ENCODE measurements around the gene HILPDA. TPM values are rescaled to one million over a fixed set of nuclear protein-coding genes. Genes with fewer than 3 reads are reported as not detected.

Gene HILPDA
- total and polyA plus RNA-seq, 10 of the 15 experiments (the other 5 are each of a cell fraction or from before 2014, with no cell fraction given), result 12.0 to 232 (median 26.4) TPM

DNA sequence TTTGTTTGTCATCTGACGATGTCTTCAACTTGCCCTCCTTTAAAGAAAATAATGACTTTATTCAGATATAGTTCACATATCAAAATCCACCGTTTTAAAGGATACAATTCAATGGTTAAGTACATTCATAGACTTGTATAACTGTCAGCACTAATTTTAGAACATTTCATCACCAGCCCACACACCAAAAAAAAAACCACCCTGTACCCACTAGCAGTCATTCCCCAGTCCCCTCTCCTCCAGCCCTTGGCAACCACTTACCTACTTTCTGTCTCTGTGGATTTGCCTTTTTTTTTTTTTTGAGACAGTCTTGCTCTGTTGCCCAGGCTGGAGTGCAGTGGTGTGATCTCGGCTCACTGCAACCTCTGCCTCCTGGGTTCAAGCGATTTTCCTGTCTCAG lies 5.3 kb upstream of the HILPDA start:
- CTCF ChIA-PET, result interaction anchor here (11.3 kb wide), 1 partner anchor 23 kb away, joined by 227 read pairs; no protein-coding TSS in a partner anchor
- in situ Hi-C loops (cut with MboI), result no loop called here

More for the DNA sequence above, 5.3 kb upstream of the HILPDA start:
- DNase-seq (ENCODE audit: low read depth, low spot score) (no peak), FAIRE-seq (no peak), ATAC-seq (peak; percentile 60)
- H3K4me3 ChIP-seq, result no peak overlapping the region
- 26% methylated on average over 4 of the region's 4 CpGs for WGBS (ENCODE audit: insufficient coverage, insufficient replicate concordance, low lambda C conversion rate, missing lambda C conversion rate)
- peak overlapping the region; percentile 15 for H2AFZ ChIP-seq (ENCODE audit: control insufficient read depth, low read depth, low read length)
- H3K9me3 ChIP-seq (replicated peaks; ENCODE audit: control insufficient read depth, insufficient read depth, low read length), result no peaks in the 10 kb centered on the region; the same call in 2 of the 3 replicates
- RAD21 ChIA-PET (ENCODE audit: unreplicated experiment), result no interaction called here
- SMC1A ChIA-PET (ENCODE audit: uncharacterized antibody, unreplicated experiment), result interaction anchor here (3.2 kb wide), 1 partner anchor 9 kb away, joined by 8 read pairs; no protein-coding TSS in a partner anchor
- no peak overlapping the region for H3K9ac ChIP-seq (ENCODE audit: control insufficient read depth, insufficient read depth, low read length)
- H3K27me3 ChIP-seq (replicated peaks in 1 of 2; ENCODE audit: control insufficient read depth in 2 of 2, insufficient read depth in 2 of 2, low read length in 1 of 2), result no peaks in the 10 kb centered on the region
- 0 out of 2 replicates have a peak, but pooled peaks have one; percentile 49 for TF ChIP-seq RFX5 (IDR thresholded peaks at IDR 0.05; ENCODE audit: low read depth, low read length)
- peak; percentile 43; the same call in 1 of the 2 replicates for TF ChIP-seq RUNX3 (IDR thresholded peaks at IDR 0.05; ENCODE audit: low read length)
- peak; percentile 57 for TF ChIP-seq ZNF384 (IDR thresholded peaks at IDR 0.05; ENCODE audit: borderline replicate concordance, low read depth, low read length)
- 0 out of 2 replicates have a peak, but pooled peaks have one; percentile 68 for TF ChIP-seq NBN (IDR thresholded peaks at IDR 0.05)
- TF ChIP-seq RELB (IDR thresholded peaks at IDR 0.05; ENCODE audit: low read depth), result peak; percentile 30; the same call in 1 of the 2 replicates
- TF ChIP-seq, protein P1, sequence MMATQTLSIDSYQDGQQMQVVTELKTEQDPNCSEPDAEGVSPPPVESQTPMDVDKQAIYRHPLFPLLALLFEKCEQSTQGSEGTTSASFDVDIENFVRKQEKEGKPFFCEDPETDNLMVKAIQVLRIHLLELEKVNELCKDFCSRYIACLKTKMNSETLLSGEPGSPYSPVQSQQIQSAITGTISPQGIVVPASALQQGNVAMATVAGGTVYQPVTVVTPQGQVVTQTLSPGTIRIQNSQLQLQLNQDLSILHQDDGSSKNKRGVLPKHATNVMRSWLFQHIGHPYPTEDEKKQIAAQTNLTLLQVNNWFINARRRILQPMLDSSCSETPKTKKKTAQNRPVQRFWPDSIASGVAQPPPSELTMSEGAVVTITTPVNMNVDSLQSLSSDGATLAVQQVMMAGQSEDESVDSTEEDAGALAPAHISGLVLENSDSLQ (IDR thresholded peaks at IDR 0.05), result peak; percentile 44; the same call in 1 of the 2 replicates
- TF ChIP-seq, protein P2, sequence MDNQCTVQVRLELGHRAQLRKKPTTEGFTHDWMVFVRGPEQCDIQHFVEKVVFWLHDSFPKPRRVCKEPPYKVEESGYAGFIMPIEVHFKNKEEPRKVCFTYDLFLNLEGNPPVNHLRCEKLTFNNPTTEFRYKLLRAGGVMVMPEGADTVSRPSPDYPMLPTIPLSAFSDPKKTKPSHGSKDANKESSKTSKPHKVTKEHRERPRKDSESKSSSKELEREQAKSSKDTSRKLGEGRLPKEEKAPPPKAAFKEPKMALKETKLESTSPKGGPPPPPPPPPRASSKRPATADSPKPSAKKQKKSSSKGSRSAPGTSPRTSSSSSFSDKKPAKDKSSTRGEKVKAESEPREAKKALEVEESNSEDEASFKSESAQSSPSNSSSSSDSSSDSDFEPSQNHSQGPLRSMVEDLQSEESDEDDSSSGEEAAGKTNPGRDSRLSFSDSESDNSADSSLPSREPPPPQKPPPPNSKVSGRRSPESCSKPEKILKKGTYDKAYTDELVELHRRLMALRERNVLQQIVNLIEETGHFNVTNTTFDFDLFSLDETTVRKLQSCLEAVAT (IDR thresholded peaks at IDR 0.05), result peak; percentile 60; the same call in 1 of the 2 replicates
- TF ChIP-seq, protein P3, sequence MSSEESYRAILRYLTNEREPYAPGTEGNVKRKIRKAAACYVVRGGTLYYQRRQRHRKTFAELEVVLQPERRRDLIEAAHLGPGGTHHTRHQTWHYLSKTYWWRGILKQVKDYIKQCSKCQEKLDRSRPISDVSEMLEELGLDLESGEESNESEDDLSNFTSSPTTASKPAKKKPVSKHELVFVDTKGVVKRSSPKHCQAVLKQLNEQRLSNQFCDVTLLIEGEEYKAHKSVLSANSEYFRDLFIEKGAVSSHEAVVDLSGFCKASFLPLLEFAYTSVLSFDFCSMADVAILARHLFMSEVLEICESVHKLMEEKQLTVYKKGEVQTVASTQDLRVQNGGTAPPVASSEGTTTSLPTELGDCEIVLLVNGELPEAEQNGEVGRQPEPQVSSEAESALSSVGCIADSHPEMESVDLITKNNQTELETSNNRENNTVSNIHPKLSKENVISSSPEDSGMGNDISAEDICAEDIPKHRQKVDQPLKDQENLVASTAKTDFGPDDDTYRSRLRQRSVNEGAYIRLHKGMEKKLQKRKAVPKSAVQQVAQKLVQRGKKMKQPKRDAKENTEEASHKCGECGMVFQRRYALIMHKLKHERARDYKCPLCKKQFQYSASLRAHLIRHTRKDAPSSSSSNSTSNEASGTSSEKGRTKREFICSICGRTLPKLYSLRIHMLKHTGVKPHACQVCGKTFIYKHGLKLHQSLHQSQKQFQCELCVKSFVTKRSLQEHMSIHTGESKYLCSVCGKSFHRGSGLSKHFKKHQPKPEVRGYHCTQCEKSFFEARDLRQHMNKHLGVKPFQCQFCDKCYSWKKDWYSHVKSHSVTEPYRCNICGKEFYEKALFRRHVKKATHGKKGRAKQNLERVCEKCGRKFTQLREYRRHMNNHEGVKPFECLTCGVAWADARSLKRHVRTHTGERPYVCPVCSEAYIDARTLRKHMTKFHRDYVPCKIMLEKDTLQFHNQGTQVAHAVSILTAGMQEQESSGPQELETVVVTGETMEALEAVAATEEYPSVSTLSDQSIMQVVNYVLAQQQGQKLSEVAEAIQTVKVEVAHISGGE (CRISPR knock-in tag; IDR thresholded peaks at IDR 0.05), result no peak
- TF ChIP-seq HCFC1 (IDR thresholded peaks at IDR 0.05; ENCODE audit: low read length), result no peak
- TF ChIP-seq ATF7 (IDR thresholded peaks at IDR 0.05; ENCODE audit: low read depth), result peak; percentile 80
- TF ChIP-seq EED (IDR thresholded peaks at IDR 0.05; ENCODE audit: low read depth), result 0 out of 2 replicates have a peak, but pooled peaks have one; percentile 51
- no peak for TF ChIP-seq WRNIP1 (IDR thresholded peaks at IDR 0.05; ENCODE audit: borderline replicate concordance, low read depth, low read length)
- TF ChIP-seq HDGF (IDR thresholded peaks at IDR 0.05), result peak; percentile 74; the same call in 1 of the 2 replicates
- peak; percentile 47; the same call in 1 of the 2 replicates for TF ChIP-seq MEF2A (IDR thresholded peaks at IDR 0.05; ENCODE audit: insufficient read depth, low read depth, low read length)
- BruUV-seq (replicated peaks), result no TSS peak
- H3K27ac ChIP-seq (ENCODE audit: control insufficient read depth, insufficient read depth), result no peak overlapping the region
- peaks cover 7% of the 10 kb centered on the region for H3K4me1 ChIP-seq (ENCODE audit: control insufficient read depth, insufficient read depth, low read length)
- H3K36me3 ChIP-seq (ENCODE audit: control insufficient read depth in 2 of 2, insufficient read depth in 2 of 2, low read length in 1 of 2), result no peaks in the 10 kb centered on the region
- intact Hi-C loops (cut with micrococcal nuclease; ENCODE audit: unreplicated experiment), result loop anchor here (10.0 kb wide), 1 partner anchor 434 kb away; no protein-coding TSS in a partner anchor
- no peaks in the 10 kb centered on the region for H4K20me1 ChIP-seq (ENCODE audit: control insufficient read depth, insufficient read depth)
- no peak overlapping the region for H3K4me2 ChIP-seq (ENCODE audit: control insufficient read depth, insufficient read depth)
- POLR2A ChIA-PET, result no interaction called here
- H3K79me2 ChIP-seq (ENCODE audit: control insufficient read depth, insufficient read depth, low read length), result no peaks in the 10 kb centered on the region

Data from GM12878 (cell line).